Skeletal muscle satellite cell (primary cell): ENCODE data around the gene SLC12A3.
"Not testable (repeated sequence)": the region's sequence is repeated elsewhere in the genome, so short reads cannot be mapped to it uniquely, and the experiment has no call there.

ENCODE experiments used
- H3K27me3 ChIP-seq: 2 replicates; pipeline ENCODE4 v1.7.0; 2013; ENCODE audit warnings: low read length; ENCODE audit not compliant: control insufficient read depth, insufficient read depth
- H3K36me3 ChIP-seq: 2 replicates; pipeline ENCODE4 v1.7.0; 2013; ENCODE audit warnings: mild to moderate bottlenecking, control low read depth, low read length; ENCODE audit not compliant: insufficient read depth
- H3K4me1 ChIP-seq: 2 replicates; pipeline ENCODE4 v1.7.0; 2013; ENCODE audit warnings: low read length; ENCODE audit not compliant: control insufficient read depth, insufficient read depth
- H3K4me2 ChIP-seq: 2 replicates; pipeline ENCODE4 v1.7.0; 2013; ENCODE audit warnings: mild to moderate bottlenecking, low read length
- H3K4me3 ChIP-seq: 2 replicates; pipeline ENCODE4 v1.7.0; 2013; ENCODE audit warnings: low read length
- H3K9ac ChIP-seq: 2 replicates; pipeline ENCODE4 v1.7.0; 2013; ENCODE audit warnings: mild to moderate bottlenecking, low read depth, low read length, moderate library complexity
- H3K9me3 ChIP-seq: replicated peaks from 2 replicates; pipeline ENCODE4 v1.7.0; 2013; ENCODE audit warnings: mild to moderate bottlenecking, control low read depth, low read length

Gene SLC12A3

DNA sequence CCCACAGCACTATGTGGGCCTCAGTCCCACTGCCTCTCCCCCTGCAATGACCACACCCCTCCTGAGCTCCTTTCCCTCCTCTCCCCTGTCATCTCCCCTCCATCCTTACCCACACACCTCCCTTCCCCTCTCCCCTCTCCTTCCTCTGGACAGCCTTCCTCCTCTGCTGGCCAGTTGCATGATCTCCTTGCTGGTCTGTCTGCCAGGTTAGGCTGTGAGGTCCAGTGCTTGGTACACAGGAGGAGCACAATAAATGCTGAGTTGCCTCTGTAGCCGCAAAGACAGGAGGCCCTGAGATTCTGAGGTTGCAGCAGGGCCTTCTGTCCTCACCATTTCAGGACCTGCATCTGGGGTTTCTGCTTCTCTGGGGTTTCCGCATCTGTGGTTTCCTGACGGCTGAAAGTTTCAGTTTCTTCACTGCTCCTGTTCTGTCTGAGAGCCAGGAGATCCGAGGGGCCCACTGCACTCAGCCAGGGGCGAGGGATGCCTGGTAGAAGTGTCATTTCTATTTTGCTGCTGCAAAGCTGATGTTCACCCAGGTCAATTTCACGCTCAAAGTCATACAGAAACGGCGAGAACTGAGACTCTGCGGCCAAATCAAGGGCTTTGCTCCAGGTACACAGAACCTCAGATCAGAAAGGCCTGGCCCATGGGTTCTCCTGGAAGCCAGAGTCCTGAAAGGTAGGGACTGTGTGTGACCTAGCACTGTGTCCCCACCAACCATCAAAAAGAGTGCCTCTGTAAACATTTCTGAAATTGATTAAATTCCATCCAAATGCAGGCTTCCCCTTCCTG, 4.6 kb upstream of the SLC12A3 start:
- no peak overlapping the region for H3K4me3 ChIP-seq
- H3K4me1 ChIP-seq = no peaks in the 10 kb centered on the region
- no peaks in the 10 kb centered on the region for H3K27me3 ChIP-seq
- no peaks in the 10 kb centered on the region for H3K9me3 ChIP-seq
- no peak overlapping the region for H3K9ac ChIP-seq
- no peak overlapping the region for H3K4me2 ChIP-seq
- H3K36me3 ChIP-seq = no peaks in the 10 kb centered on the region

DNA sequence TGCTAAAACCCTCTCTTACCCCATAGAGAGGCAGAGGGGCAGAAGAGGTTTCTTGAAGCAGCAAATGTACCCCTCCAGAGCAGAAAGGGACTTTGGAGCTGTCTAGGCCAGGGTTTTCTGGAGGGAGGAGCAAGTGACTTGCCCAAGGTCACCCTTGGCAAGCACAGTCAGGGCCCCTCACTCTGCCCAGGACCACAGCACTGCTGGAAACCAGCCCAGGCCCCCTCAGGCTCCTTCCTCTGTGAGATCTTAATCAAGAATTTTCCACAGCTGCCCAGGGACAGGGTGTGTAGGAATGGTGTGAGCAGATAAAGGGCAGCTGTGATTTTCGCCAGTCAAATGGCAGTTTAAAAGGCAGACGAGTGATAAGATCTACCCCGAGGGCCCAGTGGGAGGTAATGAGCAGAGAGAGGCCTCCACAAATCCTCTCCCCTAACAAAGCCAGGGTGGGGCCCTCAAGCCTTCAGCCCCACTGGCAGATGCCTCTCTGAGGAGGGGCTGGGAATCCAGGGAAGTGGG, 3.9 kb upstream of the SLC12A3 start:
- no peaks in the 10 kb centered on the region for H3K36me3 ChIP-seq
- no peaks in the 10 kb centered on the region for H3K9me3 ChIP-seq
- H3K27me3 ChIP-seq = no peaks in the 10 kb centered on the region
- H3K4me1 ChIP-seq = no peaks in the 10 kb centered on the region
- no peak overlapping the region for H3K4me3 ChIP-seq
- H3K9ac ChIP-seq = no peak overlapping the region
- H3K4me2 ChIP-seq = no peak overlapping the region

GRCh38 chr16:56861756-56862155, 3.3 kb upstream of the SLC12A3 start:
- Histone ChIP-seq H3K36me3 (no peaks in the 10 kb centered on the region), H3K4me3 (no peak overlapping the region), H3K27me3 (no peaks in the 10 kb centered on the region), H3K9me3 (no peaks in the 10 kb centered on the region), H3K9ac (no peak overlapping the region), H3K4me2 (no peak overlapping the region), H3K4me1 (no peaks in the 10 kb centered on the region)

- Histone ChIP-seq H3K9ac (no peak overlapping the region), H3K36me3 (no peaks in the 10 kb centered on the region), H3K4me3 (no peak overlapping the region), H3K9me3 (no peaks in the 10 kb centered on the region), H3K4me2 (no peak overlapping the region), H3K27me3 (no peaks in the 10 kb centered on the region), H3K4me1 (no peaks in the 10 kb centered on the region)
Measured at GRCh38 chr16:56862776-56863175, 2.2 kb upstream of the SLC12A3 start.

DNA sequence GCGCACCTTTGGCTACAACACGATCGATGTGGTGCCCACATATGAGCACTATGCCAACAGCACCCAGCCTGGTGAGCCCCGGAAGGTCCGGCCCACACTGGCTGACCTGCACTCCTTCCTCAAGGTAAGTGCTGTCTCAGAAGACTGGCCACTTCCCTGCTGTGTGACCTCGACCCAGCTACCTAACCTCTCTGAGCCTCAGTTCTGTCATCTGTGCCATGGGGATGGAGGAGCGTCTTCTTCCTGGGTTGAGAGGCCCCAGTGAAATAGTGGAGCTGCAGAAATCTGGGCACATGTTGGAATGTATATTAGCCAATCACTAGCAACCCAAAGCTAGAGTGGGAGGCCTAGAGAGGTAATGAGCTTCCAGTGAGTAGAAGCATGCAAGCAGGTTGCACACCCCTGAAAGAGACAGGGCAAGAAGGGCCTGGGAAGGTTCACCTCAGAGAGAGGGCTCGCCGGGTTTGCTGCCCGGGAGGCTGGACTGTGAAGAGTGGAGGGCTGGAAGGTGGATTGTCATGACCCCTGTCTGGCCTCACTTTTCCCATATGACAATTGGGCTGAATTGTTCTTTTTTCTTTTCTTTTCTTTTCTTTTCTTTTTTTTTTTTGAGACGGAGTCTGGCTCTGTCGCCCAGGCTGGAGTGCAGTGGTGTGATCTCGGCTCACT, 521 bp downstream of the SLC12A3 start:
- H3K9ac ChIP-seq = no peak overlapping the region
- H3K36me3 ChIP-seq = no peaks in the 10 kb centered on the region
- no peak overlapping the region for H3K4me2 ChIP-seq
- H3K4me3 ChIP-seq = no peak overlapping the region
- H3K27me3 ChIP-seq = no peaks in the 10 kb centered on the region
- H3K4me1 ChIP-seq = no peaks in the 10 kb centered on the region
- H3K9me3 ChIP-seq = no peaks in the 10 kb centered on the region

- H3K4me2 ChIP-seq = peak overlapping the region; percentile 1
- no peaks in the 10 kb centered on the region for H3K4me1 ChIP-seq
- no peaks in the 10 kb centered on the region for H3K27me3 ChIP-seq
- no peak overlapping the region for H3K4me3 ChIP-seq
- no peaks in the 10 kb centered on the region for H3K9me3 ChIP-seq
- no peaks in the 10 kb centered on the region for H3K36me3 ChIP-seq
- H3K9ac ChIP-seq = no peak overlapping the region
Measured at GRCh38 chr16:56866955-56867830, 2.2 kb downstream of the SLC12A3 start.

- Histone ChIP-seq H3K27me3 (no peaks in the 10 kb centered on the region), H3K4me3 (no peak overlapping the region), H3K9ac (no peak overlapping the region), H3K9me3 (no peaks in the 10 kb centered on the region), H3K36me3 (no peaks in the 10 kb centered on the region), H3K4me1 (no peaks in the 10 kb centered on the region), H3K4me2 (no peak overlapping the region)
Measured at GRCh38 chr16:56868175-56868574, 3.2 kb downstream of the SLC12A3 start.

GRCh38 chr16:56868766-56869165, 3.8 kb downstream of the SLC12A3 start:
- H3K9ac ChIP-seq, H3K36me3 ChIP-seq, H3K9me3 ChIP-seq, H3K4me3 ChIP-seq, H3K27me3 ChIP-seq, H3K4me2 ChIP-seq, H3K4me1 ChIP-seq: not testable (repeated sequence)

DNA sequence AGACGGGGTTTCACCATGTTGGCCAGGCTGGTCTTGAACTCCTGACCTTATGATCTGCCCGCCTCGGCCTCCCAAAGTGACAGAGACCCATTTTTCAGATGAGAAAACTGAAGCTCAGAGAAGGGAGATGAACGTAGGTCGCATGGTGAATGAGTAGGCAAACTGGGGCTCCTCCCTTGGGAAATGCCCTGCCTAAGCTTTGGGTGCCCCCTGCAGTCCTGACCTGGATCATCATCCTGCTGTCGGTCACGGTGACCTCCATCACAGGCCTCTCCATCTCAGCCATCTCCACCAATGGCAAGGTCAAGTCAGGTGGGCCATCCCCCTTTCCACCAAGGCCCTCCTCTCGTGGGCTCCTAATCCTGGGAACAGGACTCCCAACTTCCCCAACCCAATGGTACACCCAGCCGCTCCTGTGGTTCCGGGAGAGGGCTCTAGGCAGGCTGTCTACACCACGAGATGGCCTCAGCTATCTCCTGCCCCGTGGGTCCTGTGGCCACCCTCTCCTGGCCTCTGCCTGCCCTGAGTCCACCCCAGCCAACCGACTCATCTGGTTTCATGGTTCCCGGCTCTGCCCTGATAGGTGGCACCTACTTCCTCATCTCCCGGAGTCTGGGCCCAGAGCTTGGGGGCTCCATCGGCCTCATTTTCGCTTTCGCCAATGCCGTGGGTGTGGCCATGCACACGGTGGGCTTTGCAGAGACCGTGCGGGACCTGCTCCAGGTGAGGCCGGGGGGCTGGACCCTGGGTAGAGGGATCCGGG, 4.7 kb downstream of the SLC12A3 start:
- H3K4me2 ChIP-seq = no peak overlapping the region
- H3K4me1 ChIP-seq = no peaks in the 10 kb centered on the region
- H3K9ac ChIP-seq = no peak overlapping the region
- H3K36me3 ChIP-seq = no peaks in the 10 kb centered on the region
- no peaks in the 10 kb centered on the region for H3K9me3 ChIP-seq
- H3K4me3 ChIP-seq = no peak overlapping the region
- no peaks in the 10 kb centered on the region for H3K27me3 ChIP-seq

DNA sequence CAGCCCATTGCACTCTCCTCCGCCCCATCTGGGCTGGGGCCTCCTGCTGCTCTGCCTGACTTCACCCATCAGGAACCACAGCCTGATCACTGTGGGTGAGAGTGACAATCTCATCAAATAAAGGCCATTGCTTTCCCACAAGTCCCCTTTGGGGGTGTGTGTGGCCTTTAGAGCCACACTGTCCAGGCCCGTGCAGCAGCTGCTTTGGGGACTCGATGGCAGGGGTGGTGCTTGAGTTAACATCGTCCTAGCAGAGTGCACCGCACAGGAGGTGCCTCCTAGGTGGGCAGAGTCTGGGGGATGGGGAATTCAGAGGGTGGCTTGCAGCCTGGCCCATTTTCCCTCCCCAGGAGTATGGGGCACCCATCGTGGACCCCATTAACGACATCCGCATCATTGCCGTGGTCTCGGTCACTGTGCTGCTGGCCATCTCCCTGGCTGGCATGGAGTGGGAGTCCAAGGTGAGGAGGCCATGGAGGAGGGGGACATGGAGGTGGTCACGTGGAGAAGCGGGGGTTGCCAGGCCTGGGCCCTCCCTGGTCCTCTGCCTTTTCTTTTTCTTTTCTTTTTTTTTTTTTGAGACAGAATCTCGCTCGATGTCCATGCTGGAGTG, 5.4 kb downstream of the SLC12A3 start:
- H3K4me2 ChIP-seq = no peak overlapping the region
- H3K4me1 ChIP-seq = no peaks in the 10 kb centered on the region
- H3K9ac ChIP-seq = no peak overlapping the region
- no peaks in the 10 kb centered on the region for H3K9me3 ChIP-seq
- H3K4me3 ChIP-seq = no peak overlapping the region
- H3K36me3 ChIP-seq = no peaks in the 10 kb centered on the region
- H3K27me3 ChIP-seq = no peaks in the 10 kb centered on the region
